GM19193 (cell line): ENCODE results near the gene VPS35L.

Source experiments
- POLR2A ChIP-seq: IDR thresholded peaks from 4 replicates; pipeline ENCODE4 v1.6.1; 2011; ENCODE audit not compliant: insufficient read depth, insufficient read length; ENCODE audit errors: extremely low read depth

Gene VPS35L

GRCh38 chr16:19654147-19654546, 98.6 kb downstream of the VPS35L start:
- TF ChIP-seq POLR2A, result no peak

GRCh38 chr16:19655242-19655777, 99.8 kb downstream of the VPS35L start:
- TF ChIP-seq POLR2A, result no peak

- no peak for TF ChIP-seq POLR2A
These were observed 102.3 kb downstream of the VPS35L start for GRCh38 chr16:19657831-19658230.

- TF ChIP-seq POLR2A, result no peak
These were observed 104.1 kb downstream of the VPS35L start for GRCh38 chr16:19659554-19659953.

GRCh38 chr16:19660432-19660831, 104.9 kb downstream of the VPS35L start:
- no peak for TF ChIP-seq POLR2A

GRCh38 chr16:19662351-19662750, 106.8 kb downstream of the VPS35L start:
- TF ChIP-seq POLR2A, result no peak

GRCh38 chr16:19664166-19664565, 108.7 kb downstream of the VPS35L start:
- no peak for TF ChIP-seq POLR2A

GRCh38 chr16:19666477-19666876, 111.0 kb downstream of the VPS35L start:
- TF ChIP-seq POLR2A, result no peak

- no peak for TF ChIP-seq POLR2A
These were observed 116.9 kb downstream of the VPS35L start for GRCh38 chr16:19672378-19672777.

- TF ChIP-seq POLR2A, result no peak
These were observed 119.0 kb downstream of the VPS35L start for GRCh38 chr16:19674485-19674884.

GRCh38 chr16:19677402-19677801, 121.9 kb downstream of the VPS35L start:
- no peak for TF ChIP-seq POLR2A

- TF ChIP-seq POLR2A, result no peak
These were observed 123.3 kb downstream of the VPS35L start for GRCh38 chr16:19678804-19679203.

GRCh38 chr16:19680881-19681340, 125.4 kb downstream of the VPS35L start:
- TF ChIP-seq POLR2A, result no peak

GRCh38 chr16:19681637-19682036, 126.1 kb downstream of the VPS35L start:
- no peak for TF ChIP-seq POLR2A

- no peak for TF ChIP-seq POLR2A
These were observed 128.1 kb downstream of the VPS35L start for GRCh38 chr16:19683453-19684236.

- TF ChIP-seq POLR2A, result no peak
These were observed 129.7 kb downstream of the VPS35L start for GRCh38 chr16:19685176-19685575.
